ENCODE data around the gene CLK2. TPM values are rescaled to one million over a fixed set of nuclear protein-coding genes. Genes with fewer than 3 reads are reported as not detected.

CLK2 gene
- total RNA-seq, 1 experiment from 2014 or later, result 72.6 TPM

- Histone ChIP-seq H3K9ac (ENCODE audit: low read length) (peak within 1 kb of the TSS; percentile 96), H3K4me2 (ENCODE audit: low read length) (peak within 1 kb of the TSS; percentile 89), H3K27ac (ENCODE audit: low read depth, low read length) (peak within 1 kb of the TSS; percentile 88), H3K9me2 (ENCODE audit: insufficient read depth) (no peaks in the 10 kb centered on the region), H4K20me1 (ENCODE audit: insufficient read depth) (no peaks in the 10 kb centered on the region), H3K9me3 (ENCODE audit: control insufficient read depth in 1 of 2, insufficient read depth in 1 of 2, low read depth in 1 of 2, low read length in 2 of 2) (no peaks in the 10 kb centered on the region), H3K4me1 (ENCODE audit: control insufficient read depth in 1 of 2, insufficient read depth in 2 of 2, low read length in 2 of 2) (peaks cover 8 to 26% of the 10 kb centered on the region in 2 experiments; a peak in 3 of 4 replicates), H3K79me2 (ENCODE audit: insufficient read depth, low read length) (peaks cover 47% of the 10 kb centered on the region), H3K4me3 (replicated peaks in 1 of 2; ENCODE audit: low read depth in 1 of 2, low read length in 2 of 2) (peak within 1 kb of the TSS; percentile 82 to 99), H2AFZ (ENCODE audit: low read depth, low read length, poor library complexity, severe bottlenecking) (no peak within 1 kb of the TSS), H3K36me3 (ENCODE audit: control insufficient read depth in 1 of 2, insufficient read depth in 2 of 2, low read length in 2 of 2) (peaks cover 0 to 17% of the 10 kb centered on the region in 2 experiments; a peak in 2 of 4 replicates), H3K27me3 (ENCODE audit: insufficient read depth, low read length) (no peaks in the 10 kb centered on the region)
- ChIA-PET POLR2A (interaction anchor here (0.6 to 1.4 kb wide), 4 partner anchors 15 to 34 kb away, joined by 3 to 5 read pairs (median 4); partner anchors contain the start of gene HCN3), RAD21 (ENCODE audit: low non-redundant PET in 1 of 2, low total read pairs in 2 of 2, uncharacterized antibody in 2 of 2, unreplicated experiment in 2 of 2) (interaction anchor here in 1 of 2 experiments (1.4 kb wide), 1 partner anchor 31 kb away, joined by 8 read pairs; no protein-coding TSS in a partner anchor), CTCF (interaction anchor here (0.6 to 1.9 kb wide), 3 partner anchors 15 to 58 kb away, joined by 3 to 12 read pairs (median 7); partner anchors contain the start of gene CLK2)
- ATAC-seq (peak; percentile 96), DNase-seq (ENCODE audit: low read depth, low spot score) (peak; percentile 96)
- BruUV-seq (replicated peaks), result TSS peak; percentile 94
- intact Hi-C loops (cut with micrococcal nuclease), result loop anchor here (5.0 kb wide), 1 partner anchor 56 kb away; no protein-coding TSS in a partner anchor
- TF ChIP-seq ZNF274 (IDR thresholded peaks at IDR 0.05; ENCODE audit: low read depth, low read length), result no peak
- TF ChIP-seq JUND (IDR thresholded peaks at IDR 0.05), result no peak
- TF ChIP-seq EGR1 (IDR thresholded peaks at IDR 0.05; ENCODE audit: low read depth), result no peak
- TF ChIP-seq EZH2phosphoT487 (IDR thresholded peaks at IDR 0.05; ENCODE audit: borderline replicate concordance), result no peak
- peak; percentile 96 for TF ChIP-seq ZBTB33 (IDR thresholded peaks at IDR 0.05; ENCODE audit: extremely low read depth, insufficient replicate concordance, low read length)
- TF ChIP-seq, protein P1, sequence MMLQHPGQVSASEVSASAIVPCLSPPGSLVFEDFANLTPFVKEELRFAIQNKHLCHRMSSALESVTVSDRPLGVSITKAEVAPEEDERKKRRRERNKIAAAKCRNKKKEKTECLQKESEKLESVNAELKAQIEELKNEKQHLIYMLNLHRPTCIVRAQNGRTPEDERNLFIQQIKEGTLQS (IDR thresholded peaks at IDR 0.05), result no peak
- TF ChIP-seq ZFX (IDR thresholded peaks at IDR 0.05), result peak; percentile 63; the same call in 1 of the 2 replicates
- TF ChIP-seq SP1 (IDR thresholded peaks at IDR 0.05; ENCODE audit: low read depth), result peak; percentile 99
- TF ChIP-seq, protein P2, sequence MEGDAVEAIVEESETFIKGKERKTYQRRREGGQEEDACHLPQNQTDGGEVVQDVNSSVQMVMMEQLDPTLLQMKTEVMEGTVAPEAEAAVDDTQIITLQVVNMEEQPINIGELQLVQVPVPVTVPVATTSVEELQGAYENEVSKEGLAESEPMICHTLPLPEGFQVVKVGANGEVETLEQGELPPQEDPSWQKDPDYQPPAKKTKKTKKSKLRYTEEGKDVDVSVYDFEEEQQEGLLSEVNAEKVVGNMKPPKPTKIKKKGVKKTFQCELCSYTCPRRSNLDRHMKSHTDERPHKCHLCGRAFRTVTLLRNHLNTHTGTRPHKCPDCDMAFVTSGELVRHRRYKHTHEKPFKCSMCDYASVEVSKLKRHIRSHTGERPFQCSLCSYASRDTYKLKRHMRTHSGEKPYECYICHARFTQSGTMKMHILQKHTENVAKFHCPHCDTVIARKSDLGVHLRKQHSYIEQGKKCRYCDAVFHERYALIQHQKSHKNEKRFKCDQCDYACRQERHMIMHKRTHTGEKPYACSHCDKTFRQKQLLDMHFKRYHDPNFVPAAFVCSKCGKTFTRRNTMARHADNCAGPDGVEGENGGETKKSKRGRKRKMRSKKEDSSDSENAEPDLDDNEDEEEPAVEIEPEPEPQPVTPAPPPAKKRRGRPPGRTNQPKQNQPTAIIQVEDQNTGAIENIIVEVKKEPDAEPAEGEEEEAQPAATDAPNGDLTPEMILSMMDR (IDR thresholded peaks at IDR 0.05 in 2 of 3, conservative IDR thresholded peaks at IDR 0.05 in 1 of 3; ENCODE audit: borderline replicate concordance in 1 of 3, insufficient read depth in 1 of 3, low read depth in 2 of 3, low read length in 2 of 3), result no peak
- TF ChIP-seq CEBPB (IDR thresholded peaks at IDR 0.05; ENCODE audit: low read depth), result no peak
- peak; percentile 95 for TF ChIP-seq POLR2A (IDR thresholded peaks at IDR 0.05; ENCODE audit: borderline replicate concordance, extremely low read depth, insufficient read depth, insufficient read length)
- no peak for TF ChIP-seq EZH2 (IDR thresholded peaks at IDR 0.05)
- no peak for TF ChIP-seq FOSL1 (IDR thresholded peaks at IDR 0.05; ENCODE audit: low read depth)
- TF ChIP-seq, protein P3, sequence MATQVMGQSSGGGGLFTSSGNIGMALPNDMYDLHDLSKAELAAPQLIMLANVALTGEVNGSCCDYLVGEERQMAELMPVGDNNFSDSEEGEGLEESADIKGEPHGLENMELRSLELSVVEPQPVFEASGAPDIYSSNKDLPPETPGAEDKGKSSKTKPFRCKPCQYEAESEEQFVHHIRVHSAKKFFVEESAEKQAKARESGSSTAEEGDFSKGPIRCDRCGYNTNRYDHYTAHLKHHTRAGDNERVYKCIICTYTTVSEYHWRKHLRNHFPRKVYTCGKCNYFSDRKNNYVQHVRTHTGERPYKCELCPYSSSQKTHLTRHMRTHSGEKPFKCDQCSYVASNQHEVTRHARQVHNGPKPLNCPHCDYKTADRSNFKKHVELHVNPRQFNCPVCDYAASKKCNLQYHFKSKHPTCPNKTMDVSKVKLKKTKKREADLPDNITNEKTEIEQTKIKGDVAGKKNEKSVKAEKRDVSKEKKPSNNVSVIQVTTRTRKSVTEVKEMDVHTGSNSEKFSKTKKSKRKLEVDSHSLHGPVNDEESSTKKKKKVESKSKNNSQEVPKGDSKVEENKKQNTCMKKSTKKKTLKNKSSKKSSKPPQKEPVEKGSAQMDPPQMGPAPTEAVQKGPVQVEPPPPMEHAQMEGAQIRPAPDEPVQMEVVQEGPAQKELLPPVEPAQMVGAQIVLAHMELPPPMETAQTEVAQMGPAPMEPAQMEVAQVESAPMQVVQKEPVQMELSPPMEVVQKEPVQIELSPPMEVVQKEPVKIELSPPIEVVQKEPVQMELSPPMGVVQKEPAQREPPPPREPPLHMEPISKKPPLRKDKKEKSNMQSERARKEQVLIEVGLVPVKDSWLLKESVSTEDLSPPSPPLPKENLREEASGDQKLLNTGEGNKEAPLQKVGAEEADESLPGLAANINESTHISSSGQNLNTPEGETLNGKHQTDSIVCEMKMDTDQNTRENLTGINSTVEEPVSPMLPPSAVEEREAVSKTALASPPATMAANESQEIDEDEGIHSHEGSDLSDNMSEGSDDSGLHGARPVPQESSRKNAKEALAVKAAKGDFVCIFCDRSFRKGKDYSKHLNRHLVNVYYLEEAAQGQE (IDR thresholded peaks at IDR 0.05; ENCODE audit: low read depth), result no peak
- TF ChIP-seq ELF1 (IDR thresholded peaks at IDR 0.05; ENCODE audit: borderline replicate concordance, low read depth), result peak; percentile 84; the same call in 1 of the 2 replicates
- no peak for TF ChIP-seq RAD21 (IDR thresholded peaks at IDR 0.05; ENCODE audit: low read depth)
- peak; percentile 86 for TF ChIP-seq POLR2AphosphoS5 (IDR thresholded peaks at IDR 0.05; ENCODE audit: low read depth, low read length)
- peak; percentile 83 for TF ChIP-seq SIN3A (IDR thresholded peaks at IDR 0.05; ENCODE audit: low read depth)
Measured at GRCh38 chr1:155308493-155309422, 35.5 kb upstream of the CLK2 start, which contains the start of gene FDPS. FDPS (plus strand) TSS chr1:155308866; CDS start chr1:155309790, 924 bp downstream.
